Measurements from ENCODE around the gene TP63. TPM values are rescaled to one million over a fixed set of nuclear protein-coding genes. Genes with fewer than 3 reads are reported as not detected.

TP63 gene
- total RNA-seq, 1 experiment from 2014 or later: not detected

DNA sequence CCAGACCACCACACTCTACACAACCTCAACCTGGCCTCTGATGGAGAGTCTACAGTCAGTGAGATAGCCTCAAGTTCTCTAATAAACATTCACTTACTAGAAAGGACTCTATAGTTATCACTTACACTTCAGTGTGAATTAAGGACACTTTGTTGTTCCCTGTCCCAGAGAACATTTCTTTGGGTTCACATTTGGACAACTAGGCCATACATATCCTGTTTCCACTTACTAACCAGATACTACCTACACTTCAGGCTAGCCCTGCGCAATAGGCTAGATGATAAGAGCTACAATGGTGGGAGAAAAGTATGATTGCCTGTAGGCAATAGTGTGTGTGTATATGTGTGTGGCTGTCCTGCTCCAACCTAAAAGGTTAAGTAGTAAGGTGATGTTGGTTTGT lies 72.7 kb downstream of the TP63 start:
- no peak overlapping the region for H3T11ph ChIP-seq (ENCODE audit: low read length)
- no CpG with 5 or more reads among the region's 1 CpG for WGBS (ENCODE audit: extremely low coverage, insufficient read length, low lambda C conversion rate)
- no peak overlapping the region for H2AFZ ChIP-seq (ENCODE audit: low read length)
- H4K91ac ChIP-seq (ENCODE audit: insufficient read length, low read depth, low read length): no peak overlapping the region
- no peak overlapping the region for H3K9ac ChIP-seq (ENCODE audit: extremely low read depth, insufficient read length, low read length)
- no peak overlapping the region for H2BK120ac ChIP-seq (ENCODE audit: low read depth, low read length, poor library complexity, severe bottlenecking)
- Mint-ChIP-seq H3K4me1 (peaks cover 10 to 12% of the 10 kb centered on the region in 2 experiments), H3K4me3 (no peak overlapping the region), H3K27me3 (ENCODE audit: low read depth) (no peaks in the 10 kb centered on the region), H3K36me3 (ENCODE audit: insufficient read depth in 1 of 3, low read depth in 3 of 3) (no peaks in the 10 kb centered on the region), H3K9me3 (no peaks in the 10 kb centered on the region), H3K27ac (no peak overlapping the region)
- no peak overlapping the region for H4K5ac ChIP-seq (ENCODE audit: insufficient read length, low read depth, low read length)
- H3K27ac ChIP-seq (ENCODE audit: insufficient read length, low read depth, low read length): no peak overlapping the region
- H3K79me1 ChIP-seq (ENCODE audit: insufficient read depth, low read depth, low read length, poor library complexity, severe bottlenecking): no peaks in the 10 kb centered on the region
- no peaks in the 10 kb centered on the region for H3K9me3 ChIP-seq (ENCODE audit: control insufficient read depth, low read depth, low read length)
- no peak overlapping the region for H2BK20ac ChIP-seq (ENCODE audit: low read depth, low read length, poor library complexity, severe bottlenecking)
- no peak overlapping the region for H3K4me2 ChIP-seq (ENCODE audit: insufficient read depth, insufficient read length, low read length)
- no peak overlapping the region for H3K14ac ChIP-seq (ENCODE audit: insufficient read depth, low read length)
- no peak overlapping the region for H2AK5ac ChIP-seq (ENCODE audit: insufficient read length, low read length)
- H2BK15ac ChIP-seq (ENCODE audit: low read depth, low read length): no peak overlapping the region
- H3K23ac ChIP-seq (ENCODE audit: insufficient read length, low read depth, low read length): no peak overlapping the region
- no peak overlapping the region for H3K18ac ChIP-seq (ENCODE audit: insufficient read length, low read depth, low read length)
- no peak for TF ChIP-seq CTCF (conservative IDR thresholded peaks at IDR 0.05)
- no peak overlapping the region for H2BK5ac ChIP-seq (ENCODE audit: insufficient read length, low read length)
- no peaks in the 10 kb centered on the region for H4K20me1 ChIP-seq (ENCODE audit: control insufficient read depth, insufficient read depth, insufficient read length)
- H3K56ac ChIP-seq (ENCODE audit: insufficient read length, low read depth, low read length): no peak overlapping the region
- no peaks in the 10 kb centered on the region for H3K23me2 ChIP-seq (ENCODE audit: insufficient read length, low read depth, low read length, poor library complexity, severe bottlenecking)
- no peaks in the 10 kb centered on the region for H3K4me1 ChIP-seq (ENCODE audit: insufficient read depth, low read length)
- H2BK12ac ChIP-seq (ENCODE audit: insufficient read length, low read depth, low read length): no peak overlapping the region
- H3K27me3 ChIP-seq (ENCODE audit: insufficient read depth, low read length): no peaks in the 10 kb centered on the region
- DNase-seq: no peak
- no peaks in the 10 kb centered on the region for H3K79me2 ChIP-seq (ENCODE audit: insufficient read depth, low read length)
- H3K4ac ChIP-seq (ENCODE audit: low read depth, low read length): no peak overlapping the region
- H4K8ac ChIP-seq (replicated peaks; ENCODE audit: insufficient read length, low read depth, low read length): no peak overlapping the region

All from H9 (cell line).